NCI-H2196 (cell line): ENCODE results near the gene LYVE1.

Experiments used
- DNase-seq: peaks from one replicate; lab custom pipeline; 2025; ENCODE audit not compliant: unreplicated experiment; lab: John Stamatoyannopoulos, UW

LYVE1 gene

GRCh38 chr11:10526974-10527918, 41.2 kb downstream of the LYVE1 start:
- DNase-seq: no peak

DNA sequence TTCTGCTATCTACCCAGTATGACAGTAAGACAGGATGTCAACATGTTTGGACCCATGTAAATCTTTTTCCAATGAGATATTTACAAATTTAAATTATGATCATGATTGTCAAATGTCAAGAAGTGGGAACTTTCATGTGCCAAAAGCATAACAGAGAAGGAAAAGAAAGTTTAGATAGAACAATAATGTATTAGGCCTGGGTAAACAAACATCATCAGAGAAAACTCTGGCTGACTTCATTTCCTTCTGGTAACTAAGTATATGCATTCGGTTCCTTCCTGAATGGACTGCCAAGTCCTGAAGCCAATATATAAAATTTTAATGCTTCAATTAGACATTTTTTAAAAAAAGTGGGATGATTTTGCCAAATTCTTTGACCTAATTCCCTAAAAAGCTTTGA, 44.0 kb downstream of the LYVE1 start:
- DNase-seq: no peak

DNA sequence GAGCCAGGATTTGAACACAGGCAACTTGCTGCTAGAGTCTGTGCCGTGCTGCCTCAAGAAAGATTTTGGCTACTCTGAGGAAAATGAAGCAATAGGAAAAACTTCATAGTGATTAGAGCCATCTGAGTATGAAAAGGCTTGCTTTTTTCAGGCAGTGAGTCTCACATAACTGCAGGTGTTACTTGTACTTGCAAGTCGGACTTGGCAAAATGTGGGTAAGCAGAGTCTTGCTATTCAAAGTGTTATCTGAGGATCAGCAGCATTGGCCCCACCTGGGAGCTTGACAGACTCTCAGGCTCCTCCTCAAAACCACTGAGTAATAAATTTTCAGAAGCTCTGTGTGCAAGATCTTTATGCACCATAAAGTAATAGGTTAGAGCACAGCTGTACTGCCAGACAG, 45.5 kb downstream of the LYVE1 start:
- no peak for DNase-seq

- DNase-seq: no peak
Measured at GRCh38 chr11:10522276-10522675, 46.2 kb downstream of the LYVE1 start.

- no peak for DNase-seq
Measured at GRCh38 chr11:10520562-10520961, 47.9 kb downstream of the LYVE1 start.

DNA sequence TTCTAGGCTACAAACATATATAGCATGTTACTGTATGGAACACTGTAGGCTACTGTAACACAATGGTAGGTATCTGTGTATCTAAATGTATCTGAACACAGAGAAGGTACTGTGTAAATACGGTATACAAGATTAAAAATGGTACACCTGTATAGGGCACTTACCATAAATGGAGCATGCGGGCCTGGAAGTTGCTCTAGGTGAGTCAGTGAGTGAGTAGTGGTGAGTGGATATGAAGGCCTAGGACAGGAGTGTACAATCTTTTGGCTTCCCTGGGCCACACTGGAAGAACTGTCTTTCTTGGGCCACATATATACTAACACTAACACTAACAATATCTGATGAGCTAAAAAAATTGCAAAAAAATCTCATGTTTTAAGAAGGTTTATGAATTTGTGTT, 48.8 kb downstream of the LYVE1 start:
- DNase-seq: no peak

GRCh38 chr11:10518891-10519290, 49.6 kb downstream of the LYVE1 start:
- DNase-seq: no peak

- no peak for DNase-seq
Measured at GRCh38 chr11:10518123-10518522, 50.3 kb downstream of the LYVE1 start.

GRCh38 chr11:10515418-10515817, 53.0 kb downstream of the LYVE1 start:
- no peak for DNase-seq

- DNase-seq: no peak
Measured at GRCh38 chr11:10514709-10515108, 53.8 kb downstream of the LYVE1 start.

DNA sequence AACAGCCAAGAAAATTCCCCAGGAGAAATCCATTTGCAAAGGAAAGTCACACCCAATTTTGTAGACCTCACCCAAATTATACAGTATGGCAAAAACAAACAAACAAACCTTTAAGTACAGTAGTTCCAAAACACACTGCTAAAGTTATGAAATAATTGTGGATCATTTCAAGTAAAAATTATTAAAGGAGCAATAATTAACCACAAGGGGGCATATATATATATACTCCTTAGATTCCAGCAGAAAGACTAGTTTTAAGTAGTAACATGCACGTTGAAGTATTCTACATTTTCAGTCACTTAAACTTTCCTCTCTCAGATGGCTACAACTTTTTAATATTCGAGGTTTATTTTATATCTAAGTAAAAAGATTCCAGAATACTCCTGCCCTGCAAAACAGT, 54.3 kb downstream of the LYVE1 start:
- no peak for DNase-seq

- no peak for DNase-seq
Measured at GRCh38 chr11:10511181-10511621, 57.3 kb downstream of the LYVE1 start.
